Nasal cavity respiratory epithelium epithelial cell of viscerocranial mucosa (primary cell): ENCODE measurements around the gene RIC3. TPM values are rescaled to one million over a fixed set of nuclear protein-coding genes. Genes with fewer than 3 reads are reported as not detected.

Experiments used
- total RNA-seq: library from RNA; depleted of rRNA; stranded (reverse); fragments of >200 nt; gene quantifications from 2 replicates; pipeline ENCODE4 v1.2.3, GENCODE V29; 2014

Gene RIC3
- 0.68 and 1.9 TPM in 2 replicates for total RNA-seq

GRCh38 chr11:8168485-8169257 lies at the start of gene RIC3:
Gene RIC3, minus strand, starts transcription at chr11:8169025. Its CDS starts 36 bp downstream, at chr11:8168989.

GRCh38 chr11:8080674-8081590 lies 87.9 kb downstream of the RIC3 start, which contains the start of gene TUB:
Gene TUB, plus strand, starts transcription at chr11:8081211. Its CDS starts 300 bp downstream, at chr11:8081511.

Other genes starting within 250 kb of the RIC3 start
- 0.07 TPM in 1 of 2 replicates, not detected in the other for gene OR10A6, start 237.8 kb downstream of the RIC3 start, total RNA-seq
- gene OR10A3, start 227.3 kb downstream of the RIC3 start, total RNA-seq, result not detected in 2 replicates
- 1.6 and 6.8 TPM in 2 replicates for gene NLRP10, start 203.6 kb downstream of the RIC3 start, total RNA-seq
- 194 and 269 TPM in 2 replicates for gene EIF3F, start 181.7 kb downstream of the RIC3 start, total RNA-seq
- under 0.01 and 0.57 TPM in 2 replicates for gene TUB, start 87.8 kb downstream of the RIC3 start, total RNA-seq
- gene LMO1, start 94.9 kb upstream of the RIC3 start, total RNA-seq, result 0.07 TPM in 1 of 2 replicates, not detected in the other